Parathyroid adenoma (tissue), 2 donors: ENCODE measurements around the gene RALGAPA1.
"Not testable (repeated sequence)": the region's sequence is repeated elsewhere in the genome, so short reads cannot be mapped to it uniquely, and the experiment has no call there.

Experiments used
- H2AFZ ChIP-seq: fragments of 300-600 bp; sonication (generic); one replicate; pipeline ENCODE4 v1.7.0; 2017; ENCODE audit warnings: antibody characterized with exemption, mild to moderate bottlenecking
- H3K27ac ChIP-seq: fragments of 300-600 bp; sonication (generic); one replicate; pipeline ENCODE4 v1.7.0; 2017
- H3K27me3 ChIP-seq: fragments of 300-600 bp; sonication (generic); one replicate; pipeline ENCODE4 v1.7.0; 2017; ENCODE audit warnings: low read length; ENCODE audit not compliant: control insufficient read depth, insufficient read depth
- H3K36me3 ChIP-seq: fragments of 300-600 bp; sonication (generic); one replicate; pipeline ENCODE4 v1.7.0; 2017; ENCODE audit warnings: low read length; ENCODE audit not compliant: control insufficient read depth, insufficient read depth
- H3K4me1 ChIP-seq: fragments of 300-600 bp; sonication (generic); one replicate; pipeline ENCODE4 v1.7.0; 2017; ENCODE audit warnings: control low read depth
- H3K4me2 ChIP-seq: fragments of 300-600 bp; sonication (generic); one replicate; pipeline ENCODE4 v1.7.0; 2017; ENCODE audit warnings: low read length
- H3K4me3 ChIP-seq: fragments of 300-600 bp; sonication (generic); one replicate; pipeline ENCODE4 v1.7.0; 2017; ENCODE audit warnings: low read depth, low read length
- H3K79me2 ChIP-seq: fragments of 300-600 bp; sonication (generic); one replicate; pipeline ENCODE4 v1.7.0; 2017; ENCODE audit warnings: control low read depth
- H3K9ac ChIP-seq: fragments of 300-600 bp; sonication (generic); one replicate; pipeline ENCODE4 v1.7.0; 2017; ENCODE audit warnings: mild to moderate bottlenecking
- H3K9me3 ChIP-seq: fragments of 300-600 bp; sonication (generic); one replicate; pipeline ENCODE4 v1.7.0; 2017; ENCODE audit warnings: low read length; ENCODE audit not compliant: control insufficient read depth
- TF ChIP-seq, protein P1 (sequence below): fragments of 300-600 bp; sonication (generic); IDR thresholded peaks from one replicate; pipeline ENCODE4 v1.7.0; 2017; ENCODE audit warnings: antibody characterized with exemption, mild to moderate bottlenecking
- donor health status: primary hyperparathyroidism.

RALGAPA1 gene

DNA sequence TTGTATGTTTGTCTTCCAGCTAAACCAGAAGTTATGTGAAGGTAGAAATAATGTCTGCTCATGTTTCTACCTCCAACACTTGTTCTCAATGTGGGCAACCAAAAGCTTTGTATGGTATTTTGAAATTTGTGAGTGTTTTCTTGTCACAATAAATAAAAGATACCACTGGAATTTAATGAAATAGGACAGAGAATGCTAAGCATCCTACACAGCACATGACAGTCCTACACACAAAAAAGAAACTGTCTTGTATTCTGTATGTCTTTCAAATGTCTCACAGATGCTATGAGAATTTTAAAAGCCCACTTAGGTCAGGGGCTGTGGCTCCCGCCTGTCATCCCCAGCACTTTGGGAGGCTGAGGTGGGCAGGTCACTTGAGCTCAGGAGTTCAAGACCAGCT, 68.9 kb downstream of the RALGAPA1 start:
- Histone ChIP-seq H3K27ac (no peak overlapping the region), H3K9me3 (no peaks in the 10 kb centered on the region), H3K36me3 (no peaks in the 10 kb centered on the region), H3K4me1 (no peaks in the 10 kb centered on the region), H3K9ac (no peak overlapping the region), H3K4me3 (no peak overlapping the region), H3K4me2 (no peak overlapping the region), H2AFZ (no peak overlapping the region), H3K27me3 (no peaks in the 10 kb centered on the region), H3K79me2 (no peaks in the 10 kb centered on the region)
- TF ChIP-seq, protein P1, sequence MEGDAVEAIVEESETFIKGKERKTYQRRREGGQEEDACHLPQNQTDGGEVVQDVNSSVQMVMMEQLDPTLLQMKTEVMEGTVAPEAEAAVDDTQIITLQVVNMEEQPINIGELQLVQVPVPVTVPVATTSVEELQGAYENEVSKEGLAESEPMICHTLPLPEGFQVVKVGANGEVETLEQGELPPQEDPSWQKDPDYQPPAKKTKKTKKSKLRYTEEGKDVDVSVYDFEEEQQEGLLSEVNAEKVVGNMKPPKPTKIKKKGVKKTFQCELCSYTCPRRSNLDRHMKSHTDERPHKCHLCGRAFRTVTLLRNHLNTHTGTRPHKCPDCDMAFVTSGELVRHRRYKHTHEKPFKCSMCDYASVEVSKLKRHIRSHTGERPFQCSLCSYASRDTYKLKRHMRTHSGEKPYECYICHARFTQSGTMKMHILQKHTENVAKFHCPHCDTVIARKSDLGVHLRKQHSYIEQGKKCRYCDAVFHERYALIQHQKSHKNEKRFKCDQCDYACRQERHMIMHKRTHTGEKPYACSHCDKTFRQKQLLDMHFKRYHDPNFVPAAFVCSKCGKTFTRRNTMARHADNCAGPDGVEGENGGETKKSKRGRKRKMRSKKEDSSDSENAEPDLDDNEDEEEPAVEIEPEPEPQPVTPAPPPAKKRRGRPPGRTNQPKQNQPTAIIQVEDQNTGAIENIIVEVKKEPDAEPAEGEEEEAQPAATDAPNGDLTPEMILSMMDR: no peak

DNA sequence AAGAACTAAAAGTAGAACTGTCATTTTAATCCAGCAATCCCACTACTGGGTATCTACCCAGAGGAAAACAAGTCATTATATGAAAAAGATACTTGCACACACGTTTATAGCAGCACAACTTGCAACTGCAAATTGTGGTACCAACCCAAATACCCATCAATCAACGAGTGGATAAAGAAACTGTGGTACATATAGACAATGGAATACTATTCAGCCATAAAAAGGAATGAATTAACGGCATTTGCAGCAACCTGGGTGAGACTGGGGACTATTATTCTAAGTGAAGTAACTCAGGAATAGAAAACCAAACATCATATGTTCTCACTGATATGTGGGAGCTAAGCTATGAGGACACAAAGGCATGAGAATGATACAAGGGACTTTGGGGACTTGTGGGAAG, 73.9 kb downstream of the RALGAPA1 start:
- not testable (repeated sequence) for H3K27me3 ChIP-seq, H3K4me1 ChIP-seq, H3K9me3 ChIP-seq, H3K27ac ChIP-seq, H3K4me3 ChIP-seq, H3K9ac ChIP-seq, H3K79me2 ChIP-seq, H3K36me3 ChIP-seq, H3K4me2 ChIP-seq, H2AFZ ChIP-seq

DNA sequence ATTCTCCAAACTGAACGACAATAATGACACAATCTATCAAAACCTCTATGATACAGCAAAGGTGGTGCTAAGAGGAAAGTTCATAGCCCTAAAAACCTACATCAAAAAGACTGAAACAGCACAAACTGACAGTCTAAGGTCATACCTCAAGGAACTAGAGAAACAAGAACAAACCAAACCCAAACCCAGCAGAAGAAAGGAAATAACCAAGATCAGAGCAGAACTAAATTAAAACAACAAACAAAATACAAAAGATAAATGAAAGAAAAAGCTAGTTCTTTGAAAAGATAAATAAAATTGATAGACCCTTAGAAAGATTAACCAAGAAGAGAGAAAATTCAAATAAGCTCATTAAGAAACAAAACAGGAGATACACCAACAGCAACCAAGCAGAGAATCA, 75.6 kb downstream of the RALGAPA1 start:
- not testable (repeated sequence) for H3K79me2 ChIP-seq, H3K27me3 ChIP-seq, H3K36me3 ChIP-seq, H3K27ac ChIP-seq, H3K4me3 ChIP-seq, H3K9ac ChIP-seq, H2AFZ ChIP-seq, H3K4me2 ChIP-seq, H3K9me3 ChIP-seq, H3K4me1 ChIP-seq

DNA sequence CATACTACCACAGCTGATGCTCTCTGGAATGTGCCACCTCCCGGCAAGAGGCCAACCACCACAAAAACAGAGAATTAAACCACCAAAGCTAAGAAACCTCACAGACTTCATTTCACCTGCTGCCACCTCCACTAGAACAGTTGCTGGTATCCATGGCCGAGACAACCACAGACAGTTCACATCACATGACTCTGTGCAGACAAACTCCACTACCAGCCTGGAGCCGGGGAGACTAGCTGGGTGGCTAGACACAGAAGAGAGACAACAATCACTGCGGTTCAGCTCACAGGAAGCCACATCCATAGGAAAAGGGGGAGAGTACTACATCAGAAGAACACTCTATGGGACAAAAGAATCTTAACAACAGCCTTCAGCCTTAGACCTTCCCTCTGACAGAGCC, 78.2 kb downstream of the RALGAPA1 start:
- H3K9me3 ChIP-seq: no peaks in the 10 kb centered on the region
- TF ChIP-seq, protein P1: no peak
- no peaks in the 10 kb centered on the region for H3K4me1 ChIP-seq
- no peaks in the 10 kb centered on the region for H3K36me3 ChIP-seq
- H2AFZ ChIP-seq: no peak overlapping the region
- H3K9ac ChIP-seq: no peak overlapping the region
- H3K4me3 ChIP-seq: no peak overlapping the region
- peaks cover 7% of the 10 kb centered on the region for H3K79me2 ChIP-seq
- no peak overlapping the region for H3K27ac ChIP-seq
- no peak overlapping the region for H3K4me2 ChIP-seq
- H3K27me3 ChIP-seq: no peaks in the 10 kb centered on the region

DNA sequence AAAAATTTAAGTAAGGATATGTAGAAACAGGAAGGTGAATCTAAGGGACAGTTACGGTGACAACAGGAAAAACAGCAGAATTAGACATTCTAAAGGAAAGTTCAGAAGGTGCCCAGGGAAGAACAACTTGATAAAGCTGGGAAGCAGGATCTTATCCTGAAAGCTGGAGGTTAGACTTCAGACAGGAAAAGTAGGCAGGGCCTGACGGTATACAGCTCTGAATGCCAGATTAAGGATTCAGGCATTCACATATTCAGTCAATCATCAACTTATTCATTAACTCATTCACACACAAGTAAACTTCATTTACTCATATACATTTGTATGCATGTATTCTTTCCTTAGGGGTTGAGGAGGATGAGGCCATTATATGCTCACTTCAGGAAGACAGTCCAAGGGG, 81.3 kb downstream of the RALGAPA1 start:
- TF ChIP-seq, protein P1: no peak
- H2AFZ ChIP-seq: no peak overlapping the region
- no peaks in the 10 kb centered on the region for H3K4me1 ChIP-seq

DNA sequence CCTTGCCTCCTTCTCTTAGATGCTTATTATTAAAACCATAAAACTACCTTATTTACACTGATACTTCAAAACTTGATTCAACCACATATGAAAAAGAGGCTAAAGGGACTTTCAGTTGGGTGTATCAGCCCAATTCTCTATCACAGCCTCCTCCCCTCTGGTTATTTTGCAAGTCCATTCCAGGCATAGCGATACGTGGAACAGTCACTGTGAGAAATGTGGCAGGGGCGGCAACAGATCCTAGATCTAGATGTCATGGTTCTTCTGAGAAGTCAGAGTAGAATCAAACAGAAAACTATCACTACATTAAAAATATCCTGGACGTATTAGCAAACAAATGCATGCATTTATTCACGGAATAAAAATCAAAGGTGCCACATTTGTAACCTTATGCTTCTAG, 83.2 kb downstream of the RALGAPA1 start:
- TF ChIP-seq, protein P1: no peak
- Histone ChIP-seq H3K4me3 (no peak overlapping the region), H2AFZ (no peak overlapping the region)

More for the DNA sequence above, 81.3 kb downstream of the RALGAPA1 start:
- H3K9me3 ChIP-seq: no peaks in the 10 kb centered on the region
- no peak overlapping the region for H3K4me2 ChIP-seq
- H3K27ac ChIP-seq: no peak overlapping the region
- peaks cover 4% of the 10 kb centered on the region for H3K79me2 ChIP-seq
- no peaks in the 10 kb centered on the region for H3K36me3 ChIP-seq
- H3K4me3 ChIP-seq: no peak overlapping the region
- H3K27me3 ChIP-seq: no peaks in the 10 kb centered on the region
- no peak overlapping the region for H3K9ac ChIP-seq

More for the DNA sequence above, 83.2 kb downstream of the RALGAPA1 start:
- Histone ChIP-seq H3K4me1 (no peaks in the 10 kb centered on the region), H3K9ac (no peak overlapping the region), H3K9me3 (no peaks in the 10 kb centered on the region), H3K36me3 (no peaks in the 10 kb centered on the region), H3K27me3 (no peaks in the 10 kb centered on the region), H3K4me2 (no peak overlapping the region), H3K27ac (no peak overlapping the region), H3K79me2 (peaks cover 1% of the 10 kb centered on the region)
